Erythroblast (primary cell): Measurements from ENCODE around the gene ZNF648.

Experiments used
- GATA1 ChIP-seq: IDR thresholded peaks from 2 replicates; pipeline ENCODE4 v1.6.1; 2011; ENCODE audit warnings: low read depth, mild to moderate bottlenecking, control low read depth, low read length, moderate library complexity
- POLR2A ChIP-seq: IDR thresholded peaks from 2 replicates; pipeline ENCODE4 v1.6.1; 2011; ENCODE audit warnings: mild to moderate bottlenecking, low read length

DNA sequence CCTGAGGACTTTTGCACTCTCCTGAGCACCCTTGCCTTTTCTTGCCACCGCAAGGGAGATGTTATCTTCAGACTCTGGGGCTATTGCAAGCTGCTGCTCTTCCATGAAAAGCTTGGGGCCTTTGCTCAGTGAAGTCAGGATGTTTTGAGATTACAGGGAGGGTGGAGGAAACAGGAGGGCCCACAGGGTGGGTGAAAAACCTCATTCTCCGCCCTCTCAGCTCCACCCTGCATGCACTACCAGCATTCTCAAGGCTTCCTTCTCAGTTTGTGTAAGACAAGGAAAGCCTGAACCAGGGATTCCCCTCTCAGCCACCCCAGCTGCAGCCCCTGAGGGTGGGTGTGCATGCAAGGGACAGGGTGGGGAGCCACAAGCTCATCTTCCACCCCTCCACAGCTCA, 25.8 kb upstream of the ZNF648 start:
- no peak for TF ChIP-seq POLR2A
- no peak for TF ChIP-seq GATA1
